NAMALWA (cell line): ENCODE results near the gene ILF2.

Source experiments
- DNase-seq: peaks from one replicate; pipeline ENCODE4 v3.0.0-alpha.2; 2015; ENCODE audit warnings: low spot score

ILF2 gene

GRCh38 chr1:153627715-153628626 lies 42.8 kb downstream of the ILF2 start, which contains the start of gene S100A1:
Gene S100A1, plus strand, starts transcription at chr1:153628434. Its CDS starts 2,088 bp downstream, at chr1:153630522.
- DNase-seq: no peak

GRCh38 chr1:153626904-153627714 lies 43.7 kb downstream of the ILF2 start, which contains the start of gene S100A13:
Gene S100A13, minus strand, starts transcription at chr1:153627505. Its CDS starts 1,033 bp downstream, at chr1:153626472.
- no peak for DNase-seq

- DNase-seq: no peak
Observed at GRCh38 chr1:153626477-153626903, 44.3 kb downstream of the ILF2 start.

- DNase-seq: no peak
Observed at GRCh38 chr1:153624965-153625611, 45.7 kb downstream of the ILF2 start.

- DNase-seq: no peak
Observed at GRCh38 chr1:153623101-153623500, 47.7 kb downstream of the ILF2 start.

GRCh38 chr1:153619171-153619570 lies 51.6 kb downstream of the ILF2 start:
- no peak for DNase-seq

- DNase-seq: peak; percentile 89
Observed at GRCh38 chr1:153617663-153618062, 53.1 kb downstream of the ILF2 start.

GRCh38 chr1:153616917-153617311 lies 53.9 kb downstream of the ILF2 start:
- no peak for DNase-seq

GRCh38 chr1:153616144-153616916 lies 54.5 kb downstream of the ILF2 start, which contains the start of gene S100A14:
Gene S100A14, minus strand, starts transcription at chr1:153616325. Its CDS starts 467 bp downstream, at chr1:153615858.
- DNase-seq: no peak

GRCh38 chr1:153615406-153615805 lies 55.4 kb downstream of the ILF2 start:
- DNase-seq: no peak

GRCh38 chr1:153614906-153615305 lies 55.9 kb downstream of the ILF2 start:
- DNase-seq: no peak

- DNase-seq: no peak
Observed at GRCh38 chr1:153614189-153614900, 56.4 kb downstream of the ILF2 start.

- no peak for DNase-seq
Observed at GRCh38 chr1:153613406-153613805, 57.4 kb downstream of the ILF2 start.

- no peak for DNase-seq
Observed at GRCh38 chr1:153612755-153613331, 58.0 kb downstream of the ILF2 start, which contains the start of gene S100A16. Gene S100A16, minus strand, starts transcription at chr1:153613137. Its CDS starts 4,986 bp downstream, at chr1:153608151.

GRCh38 chr1:153612111-153612754 lies 58.6 kb downstream of the ILF2 start:
- no peak for DNase-seq
